Tibial artery (tissue), 4 donors: ENCODE results near the gene WNT4.
A peak's percentile ranks its signal among the peaks of the same experiment; 100 is the strongest.

Source experiments
- DNase-seq, 2 donors: peaks; one replicate each; pipeline ENCODE4 v3.0.0-alpha.2; 2019
- H3K27ac ChIP-seq, 2 donors: fragments of 200-600 bp; sonication (generic) in 1 of 2; 1 replicate in 1 of 2; 2 replicates in 1 of 2; pipeline ENCODE4 v1.5.1; 2018 to 2019; ENCODE audit warnings: mild to moderate bottlenecking in 1 of 2
- H3K27me3 ChIP-seq, 2 donors: fragments of 200-600 bp; sonication (generic) in 1 of 2; one replicate each; pipeline versions ENCODE4 v1.5.1 to v1.6.0; 2016 to 2019
- H3K36me3 ChIP-seq, 3 donors: fragments of 200-600 bp; sonication (generic) in 2 of 3; one replicate each; pipeline ENCODE4 v1.5.1; 2016 to 2019; ENCODE audit warnings: mild to moderate bottlenecking in 2 of 3
- H3K4me1 ChIP-seq, 4 donors: fragments of 200-600 bp; sonication (generic) in 2 of 4; 1 replicate in 3 of 4; 2 replicates in 1 of 4; pipeline ENCODE4 v1.5.1; 2016 to 2019
- H3K4me3 ChIP-seq, 2 donors: fragments of 200-600 bp; sonication (generic) in 1 of 2; 1 replicate in 1 of 2; 2 replicates in 1 of 2; pipeline ENCODE4 v1.5.1; 2018 to 2019; ENCODE audit warnings: mild to moderate bottlenecking in 2 of 2
- H3K9me3 ChIP-seq, 3 donors: fragments of 200-600 bp; sonication (generic) in 1 of 3; one replicate each; pipeline ENCODE4 v1.5.1; 2016 to 2019
- intact Hi-C: fragments of 100-400 bp; cut with DNase I; formaldehyde crosslinking; loops from one replicate; pipeline ENCODE4 v1.15.0; 2023; ENCODE audit warnings: low total_unique reads
- TF ChIP-seq, protein P1 (sequence below), 2 experiments: fragments of 200-600 bp in 1 of 2; fragments of 450-650 bp in 1 of 2; IDR thresholded peaks; one replicate each; pipeline ENCODE4 v1.5.1; 2017 to 2019; ENCODE audit warnings: antibody characterized with exemption in 2 of 2, mild to moderate bottlenecking in 1 of 2, moderate library complexity in 1 of 2

WNT4 gene

GRCh38 chr1:22153660-22154437 is 11.0 kb upstream of the WNT4 start:
- H3K9me3 ChIP-seq, result no peaks in the 10 kb centered on the region
- no peak overlapping the region for H3K27ac ChIP-seq
- no peak for DNase-seq
- peaks cover 0 to 34% of the 10 kb centered on the region in 2 donors for H3K27me3 ChIP-seq
- H3K4me1 ChIP-seq, result no peaks in the 10 kb centered on the region
- intact Hi-C loops, result no loop called here
- no peak overlapping the region for H3K4me3 ChIP-seq
- TF ChIP-seq, protein P1, sequence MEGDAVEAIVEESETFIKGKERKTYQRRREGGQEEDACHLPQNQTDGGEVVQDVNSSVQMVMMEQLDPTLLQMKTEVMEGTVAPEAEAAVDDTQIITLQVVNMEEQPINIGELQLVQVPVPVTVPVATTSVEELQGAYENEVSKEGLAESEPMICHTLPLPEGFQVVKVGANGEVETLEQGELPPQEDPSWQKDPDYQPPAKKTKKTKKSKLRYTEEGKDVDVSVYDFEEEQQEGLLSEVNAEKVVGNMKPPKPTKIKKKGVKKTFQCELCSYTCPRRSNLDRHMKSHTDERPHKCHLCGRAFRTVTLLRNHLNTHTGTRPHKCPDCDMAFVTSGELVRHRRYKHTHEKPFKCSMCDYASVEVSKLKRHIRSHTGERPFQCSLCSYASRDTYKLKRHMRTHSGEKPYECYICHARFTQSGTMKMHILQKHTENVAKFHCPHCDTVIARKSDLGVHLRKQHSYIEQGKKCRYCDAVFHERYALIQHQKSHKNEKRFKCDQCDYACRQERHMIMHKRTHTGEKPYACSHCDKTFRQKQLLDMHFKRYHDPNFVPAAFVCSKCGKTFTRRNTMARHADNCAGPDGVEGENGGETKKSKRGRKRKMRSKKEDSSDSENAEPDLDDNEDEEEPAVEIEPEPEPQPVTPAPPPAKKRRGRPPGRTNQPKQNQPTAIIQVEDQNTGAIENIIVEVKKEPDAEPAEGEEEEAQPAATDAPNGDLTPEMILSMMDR (IDR thresholded peaks at IDR 0.05), result no peak
- no peaks in the 10 kb centered on the region for H3K36me3 ChIP-seq

GRCh38 chr1:22150923-22151322 is 8.0 kb upstream of the WNT4 start:
- DNase-seq, result no peak
- Histone ChIP-seq H3K36me3 (no peaks in the 10 kb centered on the region), H3K4me1 (no peaks in the 10 kb centered on the region), H3K9me3 (no peaks in the 10 kb centered on the region), H3K27me3 (peaks cover 0 to 58% of the 10 kb centered on the region in 2 donors), H3K4me3 (no peak overlapping the region), H3K27ac (no peak overlapping the region)
- intact Hi-C loops, result no loop called here
- TF ChIP-seq, protein P1 (IDR thresholded peaks at IDR 0.05), result no peak

DNA sequence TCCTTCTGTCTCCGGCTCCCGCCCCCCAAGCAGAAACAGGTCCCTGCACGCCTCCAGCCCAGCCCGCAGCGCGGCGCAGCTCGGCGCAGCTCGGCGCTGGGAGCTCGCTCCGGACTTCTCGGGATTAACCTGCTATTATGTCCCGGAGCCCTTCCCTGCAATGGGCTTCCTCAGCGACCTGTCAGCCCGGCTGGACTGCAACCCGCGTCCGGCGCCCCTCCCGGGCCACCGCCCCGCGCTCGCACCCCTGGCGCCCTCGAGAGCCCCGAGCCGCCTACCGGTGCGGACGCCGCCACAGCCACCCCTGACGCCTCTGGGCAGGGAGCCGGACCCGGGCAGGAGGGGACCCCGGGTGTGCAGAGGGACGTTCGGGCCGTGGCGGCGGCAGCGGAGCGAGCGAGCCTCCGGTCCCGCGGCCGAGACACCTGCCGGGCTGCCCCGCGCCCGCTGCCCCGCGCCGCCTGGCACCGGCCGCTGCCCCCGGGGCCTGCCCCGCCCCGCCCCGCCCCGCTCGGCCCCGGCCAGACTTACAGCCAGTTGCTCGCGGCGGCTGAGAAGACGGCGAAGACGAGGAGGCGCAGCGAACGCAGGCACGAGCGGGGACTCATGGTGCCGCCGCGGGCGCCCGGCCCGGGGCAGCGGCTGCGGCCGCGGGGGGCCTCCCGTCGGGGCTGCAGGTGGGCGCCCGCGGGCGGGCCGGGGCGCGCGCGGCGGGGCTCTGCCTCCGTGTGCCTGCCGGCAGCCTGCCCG is 407 bp downstream of the WNT4 start:
- H3K36me3 ChIP-seq, result no peaks in the 10 kb centered on the region
- H3K4me3 ChIP-seq, result peak overlapping the region; percentile 46 to 60
- peaks cover 0 to 25% (median 15%) of the 10 kb centered on the region in 4 donors for H3K4me1 ChIP-seq
- DNase-seq, result no peak
- TF ChIP-seq, protein P1 (IDR thresholded peaks at IDR 0.05), result peak in 1 of 2 experiments; percentile 9
- H3K27me3 ChIP-seq, result peaks cover 0 to 38% of the 10 kb centered on the region in 2 donors
- intact Hi-C loops, result no loop called here
- no peak overlapping the region for H3K27ac ChIP-seq
- H3K9me3 ChIP-seq, result no peaks in the 10 kb centered on the region

GRCh38 chr1:22141554-22142314 is 1.2 kb downstream of the WNT4 start:
- Histone ChIP-seq H3K27me3 (peaks cover 0 to 34% of the 10 kb centered on the region in 2 donors), H3K4me1 (peaks cover 0 to 25% (median 15%) of the 10 kb centered on the region in 4 donors), H3K9me3 (no peaks in the 10 kb centered on the region), H3K27ac (no peak overlapping the region), H3K4me3 (peak overlapping the region; percentile 46 to 60), H3K36me3 (no peaks in the 10 kb centered on the region)
- TF ChIP-seq, protein P1 (IDR thresholded peaks at IDR 0.05), result no peak
- intact Hi-C loops, result loop anchor here (1.0 kb wide), 1 partner anchor 25 kb away; no protein-coding TSS in a partner anchor
- DNase-seq, result no peak

DNA sequence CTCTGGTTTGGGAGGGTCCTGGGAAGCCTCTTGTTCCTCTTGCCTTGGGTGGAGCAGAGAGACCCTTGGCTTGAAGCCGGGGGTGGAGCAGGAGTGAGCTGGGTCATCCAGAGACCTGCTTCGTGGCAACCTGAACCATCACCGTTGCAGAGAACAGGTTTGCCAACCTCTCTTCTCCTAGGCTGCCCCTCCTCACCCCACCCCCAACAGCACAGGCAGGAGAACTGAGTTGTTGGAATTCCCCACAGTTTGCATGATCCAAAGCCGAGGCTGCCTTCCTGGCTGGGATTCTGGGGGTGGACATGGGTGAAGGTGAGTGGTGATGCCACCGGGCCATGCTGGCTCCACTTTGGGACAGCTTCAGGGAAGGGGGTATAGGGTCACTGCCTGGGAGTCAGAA is 2.2 kb downstream of the WNT4 start:
- intact Hi-C loops, result loop anchor here (1.0 kb wide), 1 partner anchor 24 kb away; no protein-coding TSS in a partner anchor
- Histone ChIP-seq H3K4me3 (no peak overlapping the region), H3K27me3 (peaks cover 0 to 33% of the 10 kb centered on the region in 2 donors), H3K27ac (no peak overlapping the region), H3K36me3 (no peaks in the 10 kb centered on the region), H3K9me3 (no peaks in the 10 kb centered on the region), H3K4me1 (peaks cover 0 to 25% (median 15%) of the 10 kb centered on the region in 4 donors)
- TF ChIP-seq, protein P1 (IDR thresholded peaks at IDR 0.05), result no peak
- DNase-seq, result no peak
